CD1c-positive myeloid dendritic cell (primary cell): ENCODE data around the gene ADCY5.

ENCODE experiments used
- DNase-seq: peaks from one replicate; pipeline ENCODE4 v3.0.0-alpha.2; 2016; ENCODE audit errors: extremely low spot score

ADCY5 gene

GRCh38 chr3:123369085-123369484 lies 79.8 kb downstream of the ADCY5 start:
- no peak for DNase-seq

GRCh38 chr3:123367467-123368154 lies 81.3 kb downstream of the ADCY5 start:
- no peak for DNase-seq

- DNase-seq, result no peak
Measured at GRCh38 chr3:123365450-123366143, 83.3 kb downstream of the ADCY5 start.

- DNase-seq, result no peak
Measured at GRCh38 chr3:123361071-123361470, 87.8 kb downstream of the ADCY5 start.

DNA sequence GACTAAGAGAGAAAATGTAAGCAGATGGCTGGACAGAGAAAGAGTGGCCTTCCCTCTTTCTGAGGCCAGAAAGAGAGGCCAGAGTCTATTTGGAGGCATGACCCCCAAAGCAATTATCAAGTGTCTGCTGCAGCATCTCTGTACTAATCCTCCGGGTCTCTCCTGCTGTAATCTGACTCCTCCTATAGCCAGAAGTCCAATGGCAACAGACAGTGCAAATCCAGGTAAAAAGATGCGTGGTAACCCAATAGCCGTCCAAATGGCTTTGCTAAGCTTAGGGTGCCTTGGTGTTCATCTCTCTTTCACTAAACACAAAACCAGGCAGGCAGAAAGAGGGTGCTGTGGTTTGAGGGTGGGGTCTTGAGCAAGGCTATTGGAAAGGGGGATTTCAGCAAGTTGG lies 91.6 kb downstream of the ADCY5 start:
- DNase-seq, result no peak

GRCh38 chr3:123353850-123354233 lies 95.0 kb downstream of the ADCY5 start:
- no peak for DNase-seq

DNA sequence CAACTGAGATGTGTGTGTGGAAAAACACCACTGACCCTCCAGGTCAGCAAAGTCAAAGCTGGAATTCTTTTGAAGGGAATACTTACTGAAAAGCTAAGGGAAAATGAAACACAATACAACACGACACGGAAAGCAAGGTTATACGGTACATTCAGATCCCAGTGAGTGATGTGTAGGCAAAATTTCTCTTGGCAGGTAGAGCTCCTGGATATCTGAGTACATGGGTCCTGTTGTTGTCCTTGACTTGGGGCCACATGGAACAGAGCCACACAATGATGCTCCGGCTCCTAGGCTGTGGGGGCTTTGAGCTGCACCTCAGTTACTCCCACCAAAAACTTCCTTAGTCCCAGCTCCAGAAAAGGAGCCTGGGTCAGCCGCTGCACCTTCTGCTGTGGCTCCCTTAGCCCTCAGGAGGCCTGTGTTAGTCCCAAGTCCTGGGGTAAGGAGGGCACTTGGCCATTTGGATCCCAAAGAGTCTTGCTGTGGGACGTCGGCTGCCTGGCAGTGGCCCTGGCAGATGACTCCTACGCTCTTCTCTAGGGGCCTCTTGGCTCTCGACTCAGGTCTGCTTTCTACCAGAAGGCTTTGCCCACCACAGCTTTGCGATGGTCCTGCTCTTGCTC lies 95.6 kb downstream of the ADCY5 start:
- no peak for DNase-seq

DNA sequence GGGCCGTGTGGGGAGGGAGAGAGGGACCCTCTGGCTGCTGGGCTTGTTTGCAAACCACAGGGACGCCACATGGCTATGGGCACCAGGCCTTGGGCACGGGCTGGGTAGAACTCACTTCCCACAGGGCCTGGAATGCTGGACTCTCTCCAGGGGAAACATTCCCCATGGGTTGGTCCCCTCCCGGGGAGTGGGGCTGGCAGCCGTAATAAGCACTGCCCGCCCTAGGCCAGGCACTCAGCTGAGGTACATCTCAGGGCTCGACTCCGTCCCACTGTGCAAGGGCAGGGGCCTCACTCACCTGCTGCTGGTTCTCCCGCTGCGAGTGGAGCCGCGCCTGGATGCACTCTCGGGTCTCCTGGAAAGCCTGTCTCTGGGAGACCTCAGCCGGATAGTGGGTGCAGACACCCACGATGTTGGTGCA lies 96.7 kb downstream of the ADCY5 start:
- no peak for DNase-seq

GRCh38 chr3:123351501-123351900 lies 97.4 kb downstream of the ADCY5 start:
- no peak for DNase-seq

- no peak for DNase-seq
Measured at GRCh38 chr3:123350971-123351370, 97.9 kb downstream of the ADCY5 start.

DNA sequence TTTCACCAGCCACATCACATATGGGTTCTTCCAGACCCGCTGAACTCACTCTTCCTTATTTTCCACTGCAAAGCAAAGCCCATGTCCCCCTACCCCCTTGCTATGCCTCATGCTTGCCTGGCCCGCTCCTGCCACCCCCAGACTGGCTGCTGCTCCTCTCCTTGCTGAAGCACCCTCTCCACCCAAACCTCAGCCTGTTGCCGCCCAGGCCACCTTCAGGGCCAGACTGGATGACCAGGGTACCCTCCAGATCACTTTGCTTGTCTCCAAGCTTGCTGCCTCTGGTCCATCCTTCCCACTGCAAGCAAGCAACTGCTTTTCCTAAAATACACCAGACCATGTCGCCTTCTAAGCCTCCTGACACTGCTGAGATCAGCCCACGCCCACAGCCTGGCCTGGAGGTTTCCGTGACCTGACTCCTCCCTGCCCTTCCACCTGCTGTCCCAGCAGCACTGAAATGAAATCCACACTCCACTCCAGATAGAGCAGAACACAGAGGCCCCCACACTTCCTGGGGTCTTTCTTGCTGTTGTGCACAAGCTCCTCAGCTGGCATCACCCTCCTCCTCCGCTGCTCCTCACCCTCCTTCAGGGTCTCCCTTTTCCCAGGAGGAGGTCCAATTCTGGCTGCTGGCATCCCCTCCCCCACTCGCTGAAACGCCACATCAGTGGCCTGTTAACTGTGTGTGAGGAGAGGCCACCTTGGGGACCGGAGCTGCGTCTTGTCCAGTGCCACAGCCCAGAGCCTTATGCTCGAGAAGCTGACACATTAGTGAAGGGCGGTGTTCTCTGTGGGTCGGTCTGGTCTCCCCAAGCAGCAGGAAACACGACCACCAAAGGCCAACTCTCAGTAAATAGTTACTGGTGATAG lies 99.1 kb downstream of the ADCY5 start:
- no peak for DNase-seq

DNA sequence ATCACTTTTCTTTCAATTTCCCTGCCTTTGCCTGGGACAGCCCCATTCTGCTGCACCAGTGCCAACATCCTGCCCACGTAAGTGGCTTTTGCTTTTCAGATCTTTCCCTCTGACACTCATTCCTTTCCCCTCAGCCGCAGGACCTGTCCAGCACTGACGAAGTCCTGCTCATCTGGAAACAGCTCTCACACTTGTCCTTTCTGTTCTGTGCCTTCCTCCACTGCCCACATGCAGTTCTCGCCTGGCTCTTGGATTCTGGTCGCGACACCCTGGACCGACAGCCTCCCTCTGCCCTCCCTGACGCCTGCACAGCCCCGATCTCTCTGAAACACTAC lies 99.7 kb downstream of the ADCY5 start:
- DNase-seq, result no peak

- DNase-seq, result no peak
Measured at GRCh38 chr3:123348471-123349200, 100.3 kb downstream of the ADCY5 start.

DNA sequence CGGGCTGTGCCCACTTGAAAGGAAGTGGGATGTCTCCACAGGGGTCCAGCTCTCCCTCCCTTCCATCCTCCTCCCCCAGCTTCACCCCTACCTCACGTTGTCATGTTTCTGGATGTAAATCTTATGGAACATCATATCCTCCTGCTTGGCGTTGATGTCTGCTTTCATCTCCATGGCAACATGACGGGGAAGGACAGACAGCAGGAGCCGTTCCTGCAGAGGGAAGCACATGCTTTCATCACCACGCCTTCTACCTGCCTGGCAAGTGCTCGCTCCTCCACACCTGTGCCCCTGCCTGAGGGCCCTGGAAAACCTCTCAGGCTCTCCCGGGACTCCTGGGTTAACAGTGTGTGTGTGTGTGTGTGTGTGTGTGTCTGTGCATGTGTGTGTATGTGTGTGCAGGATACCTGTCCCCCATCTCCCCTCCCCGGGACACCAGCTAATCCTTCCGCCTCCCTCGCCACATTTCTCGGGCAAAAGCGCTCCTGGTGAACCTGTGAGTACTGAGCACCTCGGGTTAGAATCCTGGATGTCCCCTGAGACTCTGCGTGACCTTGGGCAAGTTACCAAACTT lies 101.1 kb downstream of the ADCY5 start:
- DNase-seq, result no peak

DNA sequence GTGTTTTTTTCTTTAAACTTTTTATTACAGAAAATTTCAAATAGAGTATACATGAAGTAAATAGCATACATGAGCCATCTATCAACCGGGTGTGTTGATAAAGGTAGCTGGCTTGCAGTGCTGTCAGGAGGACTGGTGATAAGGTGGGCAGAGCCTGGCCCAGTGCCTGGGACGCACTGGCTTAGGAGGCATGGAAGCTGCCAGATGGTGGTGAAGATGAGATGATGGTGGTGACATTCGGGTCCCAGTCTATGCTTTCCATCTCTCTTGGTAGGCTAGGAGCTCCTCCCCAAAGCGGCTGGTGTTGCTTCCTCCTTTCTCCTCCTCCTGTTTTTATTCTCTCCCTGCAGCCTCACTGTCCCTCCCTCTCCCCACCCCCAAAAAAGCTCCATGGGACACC lies 101.7 kb downstream of the ADCY5 start:
- DNase-seq, result no peak

GRCh38 chr3:123346021-123346420 lies 102.9 kb downstream of the ADCY5 start:
- DNase-seq, result no peak

DNA sequence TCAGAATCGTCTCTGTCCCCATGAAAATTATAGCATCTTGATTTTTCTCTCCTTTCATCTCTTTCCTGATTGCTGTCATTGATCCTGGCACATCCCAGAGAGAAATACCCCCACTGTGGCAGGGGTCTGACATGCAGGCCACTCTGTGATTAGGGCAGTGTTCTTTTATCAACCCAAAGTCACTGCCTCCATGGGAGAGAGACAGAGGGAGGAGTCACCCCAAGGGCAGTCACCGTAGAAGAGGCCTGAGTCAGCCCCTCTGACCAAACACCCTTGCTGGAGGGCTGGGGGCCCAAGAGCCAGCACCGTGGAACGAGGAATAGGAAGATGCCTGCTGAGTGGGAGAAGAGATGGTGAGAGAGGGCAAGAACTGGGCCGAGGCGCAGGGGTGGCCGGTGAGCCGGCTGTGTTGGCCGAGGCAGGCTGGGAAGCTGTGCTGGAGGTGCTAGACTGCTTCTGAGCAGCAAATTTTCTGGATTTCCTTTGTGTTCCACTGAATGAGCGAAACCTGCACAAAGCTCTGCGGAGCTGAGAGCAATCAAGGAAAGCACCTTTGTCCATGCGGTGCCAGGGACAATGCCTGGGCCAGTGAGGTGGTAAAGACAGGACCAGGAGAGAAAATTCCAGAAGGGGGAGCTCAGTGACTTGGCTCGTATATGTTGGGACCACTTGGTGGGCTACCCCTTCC lies 103.8 kb downstream of the ADCY5 start:
- no peak for DNase-seq

DNA sequence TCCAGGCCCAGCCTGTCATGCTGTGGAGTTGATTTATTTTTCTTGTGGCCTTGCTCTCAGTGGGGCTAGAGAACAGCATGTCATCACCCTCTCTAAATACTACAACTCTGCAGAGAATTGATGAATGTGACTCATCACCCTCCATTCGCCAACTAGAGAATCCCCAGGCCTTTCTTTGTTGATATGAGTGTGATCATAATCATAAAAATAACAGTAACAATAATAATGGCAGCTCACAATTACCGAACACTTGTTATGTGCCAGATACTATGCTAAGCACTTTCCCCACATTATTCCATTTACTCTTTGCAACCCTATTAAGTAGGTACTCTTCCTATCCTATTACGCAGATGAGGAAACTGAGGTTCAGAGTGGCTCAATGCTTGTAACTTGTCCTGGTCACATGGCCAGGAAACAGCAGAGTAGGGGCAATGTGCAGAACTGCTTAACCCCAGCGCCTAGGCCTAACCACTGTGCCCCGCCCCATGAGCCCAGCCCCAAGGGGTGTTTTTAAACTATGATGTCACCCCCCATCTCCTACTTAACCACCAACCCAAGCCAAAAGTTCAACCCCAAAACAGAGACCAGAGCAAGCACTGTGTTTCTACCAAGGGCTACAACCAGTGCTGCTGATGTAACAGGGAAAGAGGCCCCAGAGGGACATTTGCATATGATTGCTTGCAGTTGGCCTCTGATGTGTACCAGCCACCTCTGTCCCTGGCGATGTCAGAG lies 104.5 kb downstream of the ADCY5 start:
- DNase-seq, result no peak

GRCh38 chr3:123343296-123344174 lies 105.4 kb downstream of the ADCY5 start:
- no peak for DNase-seq
